Esophagus (tissue), 2 donors: ENCODE measurements around the gene SIGLEC7. TPM values are rescaled to one million over a fixed set of nuclear protein-coding genes. Genes with fewer than 3 reads are reported as not detected.

Experiments used
- H3K27ac ChIP-seq, 2 donors: one replicate each; pipeline ENCODE4 v1.5.1; 2013; ENCODE audit warnings: low read depth in 2 of 2, mild to moderate bottlenecking in 2 of 2, inconsistent platforms in 1 of 2, low read length in 1 of 2, moderate library complexity in 1 of 2
- H3K27me3 ChIP-seq, 2 donors: one replicate each; pipeline ENCODE4 v1.6.1; 2013; ENCODE audit warnings: low read length in 2 of 2, control low read depth in 1 of 2, mild to moderate bottlenecking in 1 of 2; ENCODE audit not compliant: insufficient read depth in 2 of 2, control insufficient read depth in 1 of 2
- H3K36me3 ChIP-seq, 2 donors: one replicate each; pipeline ENCODE4 v1.6.1; 2013; ENCODE audit warnings: low read length in 1 of 2; ENCODE audit not compliant: control insufficient read depth in 2 of 2, insufficient read depth in 2 of 2
- H3K4me1 ChIP-seq, 2 donors: one replicate each; pipeline ENCODE4 v1.6.1; 2013; ENCODE audit warnings: low read length in 1 of 2; ENCODE audit not compliant: control insufficient read depth in 2 of 2, insufficient read depth in 2 of 2
- H3K4me3 ChIP-seq, 2 donors: one replicate each; pipeline ENCODE4 v1.5.1; 2013; ENCODE audit warnings: low read length in 2 of 2, mild to moderate bottlenecking in 2 of 2, low read depth in 1 of 2, moderate library complexity in 1 of 2
- H3K9me3 ChIP-seq, 2 donors: one replicate each; pipeline ENCODE4 v1.6.1; 2013; ENCODE audit warnings: mild to moderate bottlenecking in 2 of 2, low read depth in 1 of 2, low read length in 1 of 2, moderate library complexity in 1 of 2; ENCODE audit not compliant: control insufficient read depth in 2 of 2, insufficient read depth in 1 of 2
- WGBS, 2 donors: extraction: QIAGEN DNeasy Blood & Tissue Kit; methylation state at CpG; one replicate each; pipeline ENCODE4 v1.1.7; 2013; 5-methylcytosine and 5-hydroxymethylcytosine counted together
- polyA plus RNA-seq, 2 donors: library from polyadenylated mRNA; stranded (reverse); fragments of 200-250 nt; gene quantifications; one replicate each; pipeline ENCODE4 v1.2.3, GENCODE V29; 2013
- donor health status: healthy with polysubstance abuse.
- donor health status: Bipolar disorder and iron deficiency.

SIGLEC7 gene
- polyA plus RNA-seq, 2 donors, result 0.12 to 0.18 TPM

- no peak overlapping the region for H3K27ac ChIP-seq
- H3K9me3 ChIP-seq, result no peaks in the 10 kb centered on the region
- no peaks in the 10 kb centered on the region for H3K27me3 ChIP-seq
- H3K36me3 ChIP-seq, result no peaks in the 10 kb centered on the region
- no peaks in the 10 kb centered on the region for H3K4me1 ChIP-seq
- no peak overlapping the region for H3K4me3 ChIP-seq
- WGBS, 2 donors, result 79 to 84% methylated on average over 11 of the region's 11 CpGs
Observed at GRCh38 chr19:51144482-51145045, 2.5 kb downstream of the SIGLEC7 start.

GRCh38 chr19:51145916-51146493 lies 3.9 kb downstream of the SIGLEC7 start:
- Histone ChIP-seq H3K9me3 (peaks cover 0 to 3% of the 10 kb centered on the region in 2 donors), H3K27me3 (no peaks in the 10 kb centered on the region), H3K4me3 (no peak overlapping the region), H3K4me1 (no peaks in the 10 kb centered on the region), H3K27ac (no peak overlapping the region), H3K36me3 (no peaks in the 10 kb centered on the region)
- 54 to 64% methylated on average over 4 of the region's 4 CpGs for WGBS, 2 donors

GRCh38 chr19:51146751-51147150 lies 4.7 kb downstream of the SIGLEC7 start:
- Histone ChIP-seq H3K9me3 (peaks cover 0 to 3% of the 10 kb centered on the region in 2 donors), H3K36me3 (no peaks in the 10 kb centered on the region), H3K27me3 (no peaks in the 10 kb centered on the region), H3K4me3 (no peak overlapping the region), H3K27ac (no peak overlapping the region), H3K4me1 (no peaks in the 10 kb centered on the region)
- 88 to 91% methylated on average over 6 to 7 of the region's 7 CpGs for WGBS, 2 donors

- peaks cover 0 to 3% of the 10 kb centered on the region in 2 donors for H3K9me3 ChIP-seq
- no peak overlapping the region for H3K27ac ChIP-seq
- 36 to 41% methylated on average over 1 of the region's 1 CpG for WGBS, 2 donors
- H3K27me3 ChIP-seq, result no peaks in the 10 kb centered on the region
- H3K4me1 ChIP-seq, result no peaks in the 10 kb centered on the region
- H3K4me3 ChIP-seq, result no peak overlapping the region
- H3K36me3 ChIP-seq, result no peaks in the 10 kb centered on the region
Observed at GRCh38 chr19:51147663-51148062, 5.6 kb downstream of the SIGLEC7 start.

DNA sequence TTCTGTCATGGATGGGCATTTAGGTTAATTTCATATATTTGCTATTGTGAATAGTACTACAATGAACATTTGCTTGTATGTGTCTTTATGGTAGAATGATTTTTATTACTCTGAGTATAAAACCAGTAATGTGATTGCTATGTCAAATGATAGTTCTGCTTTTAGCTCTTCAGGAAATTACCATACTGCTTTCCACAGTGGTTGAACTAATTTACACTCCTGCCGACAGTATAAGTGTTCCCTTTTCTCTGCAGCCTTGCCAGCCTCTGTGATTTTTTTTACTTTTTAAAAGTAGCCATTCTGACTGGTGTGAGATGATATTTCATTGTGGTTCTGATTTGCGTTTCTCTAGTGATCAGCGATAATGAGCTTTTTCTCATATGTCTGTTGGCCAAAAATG lies 6.5 kb downstream of the SIGLEC7 start:
- 70% methylated on average over 3 of the region's 3 CpGs for WGBS, 2 donors
- H3K9me3 ChIP-seq, result peaks cover 0 to 3% of the 10 kb centered on the region in 2 donors

DNA sequence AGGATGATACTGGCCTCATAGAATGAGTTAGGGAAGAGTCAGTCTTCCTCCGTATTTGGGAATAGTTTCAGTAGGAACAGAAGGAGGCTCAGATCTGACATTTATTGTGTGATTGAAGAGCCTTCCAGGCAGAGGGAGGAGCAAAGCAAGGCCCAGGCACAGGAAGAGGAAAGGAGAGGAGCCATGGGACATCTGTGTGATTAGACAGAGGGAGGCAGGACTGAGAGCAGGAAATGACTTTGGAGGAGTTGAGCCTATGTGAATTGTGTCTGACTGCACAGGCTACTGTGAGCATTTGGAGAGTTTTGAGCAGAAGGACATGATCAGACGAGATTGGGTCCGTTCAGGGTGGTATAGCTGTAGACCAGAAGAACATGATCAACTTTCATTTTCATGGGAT lies 8.5 kb downstream of the SIGLEC7 start:
- Histone ChIP-seq H3K4me3 (no peak overlapping the region), H3K4me1 (no peaks in the 10 kb centered on the region), H3K27me3 (no peaks in the 10 kb centered on the region), H3K9me3 (peaks cover 0 to 3% of the 10 kb centered on the region in 2 donors), H3K36me3 (no peaks in the 10 kb centered on the region), H3K27ac (no peak overlapping the region)
- WGBS, 2 donors, result 66 to 70% methylated on average over 3 of the region's 3 CpGs

More for the DNA sequence above, 6.5 kb downstream of the SIGLEC7 start:
- no peaks in the 10 kb centered on the region for H3K4me1 ChIP-seq
- no peak overlapping the region for H3K4me3 ChIP-seq
- no peaks in the 10 kb centered on the region for H3K36me3 ChIP-seq
- no peak overlapping the region for H3K27ac ChIP-seq
- H3K27me3 ChIP-seq, result no peaks in the 10 kb centered on the region

DNA sequence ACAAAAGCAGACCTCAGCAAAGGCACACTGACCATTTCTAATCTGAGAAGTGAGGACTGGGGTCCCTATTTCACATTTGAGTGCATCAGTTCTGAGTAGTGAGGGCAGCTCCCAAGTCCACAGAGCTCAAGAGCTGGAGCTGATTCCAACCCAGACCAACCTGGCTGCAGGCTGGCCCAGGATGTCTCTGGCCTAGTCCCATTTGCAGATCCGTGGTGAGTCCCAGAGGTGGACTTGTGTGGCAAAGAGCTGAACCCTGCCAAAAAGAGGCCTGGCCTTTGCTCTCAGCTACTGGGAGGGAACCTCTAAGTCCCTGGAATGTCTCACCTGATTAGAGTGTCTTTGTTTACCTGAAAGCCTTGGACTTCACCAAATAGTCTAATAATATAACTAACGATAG lies 14.6 kb downstream of the SIGLEC7 start:
- Histone ChIP-seq H3K9me3 (no peaks in the 10 kb centered on the region), H3K4me1 (no peaks in the 10 kb centered on the region), H3K36me3 (no peaks in the 10 kb centered on the region), H3K27me3 (no peaks in the 10 kb centered on the region), H3K4me3 (no peak overlapping the region), H3K27ac (no peak overlapping the region)
- 58 to 70% methylated on average over 2 of the region's 2 CpGs for WGBS, 2 donors

- 33 to 35% methylated on average over 2 of the region's 2 CpGs for WGBS, 2 donors
- no peaks in the 10 kb centered on the region for H3K9me3 ChIP-seq
- H3K27me3 ChIP-seq, result no peaks in the 10 kb centered on the region
- no peaks in the 10 kb centered on the region for H3K4me1 ChIP-seq
- H3K4me3 ChIP-seq, result no peak overlapping the region
- H3K27ac ChIP-seq, result no peak overlapping the region
- no peaks in the 10 kb centered on the region for H3K36me3 ChIP-seq
Observed at GRCh38 chr19:51157265-51157664, 15.2 kb downstream of the SIGLEC7 start.

GRCh38 chr19:51158474-51159129 lies 16.5 kb downstream of the SIGLEC7 start:
- Histone ChIP-seq H3K4me3 (no peak overlapping the region), H3K9me3 (no peaks in the 10 kb centered on the region), H3K27me3 (no peaks in the 10 kb centered on the region), H3K27ac (no peak overlapping the region), H3K4me1 (no peaks in the 10 kb centered on the region), H3K36me3 (no peaks in the 10 kb centered on the region)
- 25 to 29% methylated on average over 7 of the region's 7 CpGs for WGBS, 2 donors

GRCh38 chr19:51159656-51160055 lies 17.6 kb downstream of the SIGLEC7 start:
- 83% methylated on average over 4 of the region's 4 CpGs for WGBS, 2 donors
- Histone ChIP-seq H3K4me1 (no peaks in the 10 kb centered on the region), H3K27ac (no peak overlapping the region), H3K27me3 (no peaks in the 10 kb centered on the region), H3K4me3 (no peak overlapping the region), H3K9me3 (no peaks in the 10 kb centered on the region), H3K36me3 (no peaks in the 10 kb centered on the region)
